NCI-H510A (cell line): Measurements from ENCODE around the gene ARL17A.
"Not testable (repeated sequence)": the region's sequence is repeated elsewhere in the genome, so short reads cannot be mapped to it uniquely, and the experiment has no call there.

Experiments
- DNase-seq: peaks from one replicate; lab custom pipeline; 2025; lab: John Stamatoyannopoulos, UW

Gene ARL17A

DNA sequence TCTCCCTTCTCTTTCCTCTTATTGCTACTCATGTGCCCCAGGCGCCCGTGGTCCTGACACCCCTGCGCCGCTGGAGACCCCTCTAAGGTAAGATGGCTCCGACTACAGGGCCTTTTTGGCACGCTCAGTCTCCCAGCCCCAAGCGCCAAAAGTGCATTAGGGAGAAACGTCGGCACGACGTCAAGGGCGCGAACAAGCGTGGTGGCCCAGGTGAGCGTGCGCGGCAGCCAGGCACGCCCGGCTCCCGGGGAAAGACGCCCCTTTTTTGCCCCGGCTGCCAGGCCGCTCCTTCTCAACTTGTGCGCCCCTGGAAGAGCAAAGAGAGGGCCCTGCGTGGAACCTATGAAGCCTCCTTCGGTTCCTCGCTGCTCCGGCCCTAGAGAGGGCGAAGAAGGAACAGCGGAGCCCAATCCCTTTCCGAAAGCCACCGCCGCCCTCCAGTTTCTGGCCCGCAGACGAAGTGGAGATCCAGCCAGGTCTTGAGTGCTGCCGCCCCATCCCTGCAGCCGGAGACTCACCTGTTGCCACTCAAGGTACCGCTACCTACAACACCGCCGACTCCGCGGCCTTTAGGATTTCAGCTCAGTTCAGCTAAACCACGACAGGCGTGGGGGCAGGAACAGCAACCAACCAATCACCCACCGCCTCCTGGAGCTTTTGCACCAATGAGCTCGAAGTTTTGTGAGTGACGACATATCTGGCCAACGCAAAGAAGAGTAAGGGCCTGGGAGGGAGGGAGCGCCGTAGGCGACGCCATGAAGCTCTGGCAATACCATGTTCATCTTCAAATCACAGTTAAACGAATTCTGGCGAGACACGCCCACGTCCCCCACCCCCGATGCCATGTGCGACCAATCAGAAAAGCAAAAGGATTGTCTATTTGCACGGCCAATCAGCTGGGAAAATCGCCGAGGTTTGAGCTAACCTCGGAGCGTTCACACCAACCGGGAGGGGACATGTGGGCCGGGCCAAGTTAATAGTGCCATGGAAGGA, at the start of gene ARL17A:
TSS of gene ARL17A (minus strand) at position 609 of the 993 bp plus-strand sequence. CDS start 3,369 bp downstream, outside the sequence.
- not testable (repeated sequence) for DNase-seq

GRCh38 chr17:46628753-46629436, 49.4 kb upstream of the ARL17A start:
- DNase-seq = not testable (repeated sequence)

DNA sequence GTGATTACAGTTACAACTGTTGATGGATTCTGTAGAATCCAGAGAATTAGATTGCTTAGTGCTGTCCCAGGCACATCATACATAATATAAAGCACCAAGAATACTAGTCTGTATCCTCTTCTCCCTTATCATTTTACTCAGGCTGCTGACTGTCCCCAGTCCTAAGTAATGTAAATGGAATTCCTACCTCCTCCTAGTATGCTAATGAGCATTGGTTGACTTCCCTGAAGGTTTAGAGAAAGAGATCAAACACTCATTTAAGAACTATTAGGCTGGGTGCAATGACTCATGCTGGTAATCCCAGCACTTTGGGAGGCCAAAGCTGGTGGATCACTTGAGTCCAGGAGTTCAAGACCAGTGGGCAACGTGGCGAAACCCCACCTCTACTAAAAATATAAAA, 48.0 kb upstream of the ARL17A start:
- not testable (repeated sequence) for DNase-seq

DNA sequence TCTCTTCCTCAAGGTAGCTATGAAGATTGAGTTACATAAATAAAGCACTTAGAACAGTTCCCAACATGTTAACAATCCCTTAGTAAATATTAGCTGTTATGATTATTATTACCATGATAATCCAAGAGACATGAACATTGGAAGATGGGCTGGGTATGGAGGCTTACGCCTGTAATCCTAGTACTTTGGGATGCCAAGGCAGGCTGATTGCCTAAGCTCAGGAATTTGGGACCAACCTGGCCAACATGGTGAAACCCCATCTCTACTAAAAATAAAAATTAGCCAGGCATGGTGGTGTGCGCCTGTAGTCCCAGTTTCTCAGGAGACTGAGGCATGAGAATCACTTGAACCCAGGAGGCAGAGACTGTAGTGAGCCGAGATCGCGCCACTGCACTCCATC, 45.2 kb upstream of the ARL17A start:
- DNase-seq = not testable (repeated sequence)

GRCh38 chr17:46623790-46624189, 44.3 kb upstream of the ARL17A start:
- DNase-seq = not testable (repeated sequence)

- not testable (repeated sequence) for DNase-seq
Measured at GRCh38 chr17:46618975-46619374, 39.5 kb upstream of the ARL17A start.

DNA sequence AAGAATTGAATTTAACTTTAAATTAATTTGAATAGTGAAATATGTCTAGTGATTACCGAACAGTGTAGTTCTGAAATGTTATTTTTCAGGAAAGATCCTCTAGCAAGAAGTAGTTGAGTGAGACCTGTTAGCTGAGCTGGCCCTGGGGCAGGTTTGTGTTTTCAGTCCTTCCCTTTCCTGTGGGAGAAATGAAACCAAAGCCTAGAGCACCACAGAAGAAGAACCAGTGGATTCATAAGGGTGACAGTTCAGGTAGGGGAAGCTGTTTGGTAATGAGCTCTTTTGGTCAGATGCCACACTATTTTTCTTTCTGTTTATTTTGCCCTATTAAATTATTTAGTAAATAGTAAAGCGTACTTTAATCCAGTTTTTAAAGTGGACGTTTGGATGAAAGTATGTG, 37.6 kb upstream of the ARL17A start:
- not testable (repeated sequence) for DNase-seq

GRCh38 chr17:46613876-46614275, 34.4 kb upstream of the ARL17A start:
- not testable (repeated sequence) for DNase-seq

GRCh38 chr17:46611304-46611703, 31.8 kb upstream of the ARL17A start:
- DNase-seq = not testable (repeated sequence)

DNA sequence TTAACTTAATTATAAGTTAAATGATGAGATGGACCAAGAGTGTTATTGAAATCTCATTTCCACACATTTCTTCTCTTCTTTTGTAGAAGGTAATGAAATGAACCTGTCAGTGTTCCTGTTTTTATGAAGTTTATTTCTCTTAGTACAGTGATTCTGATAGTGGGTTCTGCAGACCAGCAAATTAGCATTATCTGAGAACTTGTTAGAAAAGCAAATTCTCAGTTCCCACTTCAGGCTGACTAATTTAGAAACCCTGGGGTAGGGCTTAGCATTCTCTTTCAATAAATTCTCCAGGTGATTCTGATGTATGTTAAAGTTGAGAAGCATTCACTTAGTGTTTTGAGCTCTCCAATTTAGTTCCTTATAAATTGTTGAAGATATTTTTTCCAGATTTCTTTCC, 23.6 kb upstream of the ARL17A start:
- DNase-seq = not testable (repeated sequence)

DNA sequence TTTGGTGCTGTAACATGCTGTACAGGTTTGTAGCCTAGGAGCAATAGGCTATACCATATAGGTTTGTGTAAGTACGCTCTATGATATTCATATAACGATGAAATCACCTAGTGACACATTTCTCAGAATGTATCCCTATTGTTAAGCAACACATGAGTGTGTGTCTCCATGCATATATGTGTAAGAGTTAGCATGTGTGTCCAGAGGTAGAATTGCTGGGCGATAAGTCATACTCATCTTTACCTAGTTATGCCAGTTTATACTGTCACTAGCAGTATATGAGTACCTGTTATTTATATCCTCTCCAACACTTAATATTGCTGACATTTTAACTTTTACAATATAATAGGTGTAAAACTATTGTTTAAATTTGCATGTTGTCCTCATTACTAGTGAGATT, 21.3 kb upstream of the ARL17A start:
- DNase-seq = not testable (repeated sequence)

DNA sequence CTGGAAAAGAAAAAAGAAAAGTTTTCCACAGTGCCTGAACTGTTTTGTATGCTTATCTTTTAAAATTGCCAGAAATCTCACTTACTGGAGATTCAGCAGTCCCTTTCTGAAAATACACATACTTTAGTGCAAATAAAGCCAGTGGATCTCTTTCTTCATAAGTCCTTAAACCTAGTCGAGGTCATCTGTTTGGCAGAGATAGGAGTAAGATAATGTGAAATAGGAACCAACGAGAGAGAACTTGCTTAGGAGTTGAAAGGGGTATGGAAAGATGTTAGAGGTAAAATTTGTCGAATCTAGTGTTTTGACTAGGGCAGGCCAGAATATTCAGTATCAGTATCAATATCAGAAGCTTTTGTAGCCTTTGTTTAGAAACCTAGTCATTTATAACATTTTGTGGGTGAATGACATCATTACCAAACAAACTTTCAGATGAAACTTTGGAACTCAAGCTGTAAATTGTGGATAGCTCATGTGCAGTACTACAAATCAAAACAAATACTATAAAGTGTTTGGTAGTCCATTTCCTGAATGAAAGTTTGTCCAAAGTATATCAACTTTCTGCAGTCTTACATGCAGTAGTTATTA, 18.9 kb upstream of the ARL17A start:
- not testable (repeated sequence) for DNase-seq

DNA sequence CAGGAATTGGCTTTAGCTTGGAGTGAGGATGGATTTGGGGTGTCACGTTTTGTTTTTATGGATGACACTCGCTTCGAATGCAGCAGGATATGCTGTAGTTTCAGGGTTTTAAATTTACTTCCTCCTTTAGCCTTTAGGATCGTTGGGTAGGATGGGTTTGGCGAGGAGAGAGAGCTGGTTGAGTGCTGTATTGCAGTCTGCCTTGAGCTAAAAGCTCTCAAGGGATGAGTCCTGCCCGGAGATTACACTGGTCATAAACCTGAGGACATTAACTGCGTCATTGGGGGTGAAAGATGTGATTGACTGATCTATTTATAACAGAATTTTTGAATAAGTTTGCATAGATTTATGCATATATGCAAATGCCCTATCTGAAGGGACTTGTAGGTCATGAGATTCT, 11.8 kb upstream of the ARL17A start:
- DNase-seq = not testable (repeated sequence)

DNA sequence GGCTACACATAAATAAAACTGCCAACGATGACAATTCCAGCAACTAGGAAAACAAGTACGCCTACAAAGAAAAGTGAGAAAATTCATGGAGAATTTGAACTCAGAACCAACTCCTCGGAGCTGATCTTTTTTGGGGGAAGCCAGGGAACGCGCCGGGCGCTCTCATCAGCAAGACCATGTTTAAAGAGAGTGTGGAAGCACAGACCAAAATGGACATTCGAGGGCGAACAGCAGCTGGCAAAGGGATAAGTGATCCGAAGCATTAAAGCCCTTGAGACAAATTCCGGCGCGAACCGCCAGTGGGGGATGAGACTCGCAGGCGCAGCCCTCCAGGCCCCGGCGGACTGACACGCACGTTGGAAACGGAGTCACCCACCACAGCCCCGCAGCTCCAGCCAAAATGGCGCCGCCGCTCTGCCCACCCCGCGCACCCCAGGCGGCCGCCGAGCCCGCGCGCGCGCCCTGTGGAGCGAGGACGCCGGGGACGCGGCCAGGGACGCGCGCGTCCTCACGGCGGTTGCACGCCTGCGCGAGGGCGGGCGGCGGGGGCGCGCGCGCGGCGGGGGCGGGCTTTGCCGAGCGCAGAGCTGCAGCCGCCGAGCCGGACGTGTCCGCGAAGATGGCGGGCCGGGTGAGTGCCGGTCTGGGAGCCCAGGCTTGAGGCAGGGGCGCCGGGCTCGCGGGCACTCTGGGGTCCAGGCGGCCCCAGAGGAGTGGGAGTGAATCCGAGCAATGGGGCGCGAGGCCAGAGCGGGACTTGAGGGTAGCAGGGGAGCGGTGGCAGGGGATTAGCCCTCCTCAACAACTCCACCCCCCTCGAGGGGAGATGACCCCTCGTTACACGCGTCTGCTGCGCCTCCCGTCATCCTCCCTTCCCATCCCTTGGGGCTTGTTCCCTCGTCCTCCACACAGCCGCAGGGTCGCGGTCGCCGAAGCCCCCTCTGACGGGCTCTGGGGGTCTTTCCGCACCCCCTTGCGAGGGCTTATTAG, 11.0 kb upstream of the ARL17A start, which contains the start of gene NSF:
TSS of gene NSF (plus strand) at position 513 of the 990 bp plus-strand sequence. CDS start at position 620, 107 bp downstream.
- not testable (repeated sequence) for DNase-seq

DNA sequence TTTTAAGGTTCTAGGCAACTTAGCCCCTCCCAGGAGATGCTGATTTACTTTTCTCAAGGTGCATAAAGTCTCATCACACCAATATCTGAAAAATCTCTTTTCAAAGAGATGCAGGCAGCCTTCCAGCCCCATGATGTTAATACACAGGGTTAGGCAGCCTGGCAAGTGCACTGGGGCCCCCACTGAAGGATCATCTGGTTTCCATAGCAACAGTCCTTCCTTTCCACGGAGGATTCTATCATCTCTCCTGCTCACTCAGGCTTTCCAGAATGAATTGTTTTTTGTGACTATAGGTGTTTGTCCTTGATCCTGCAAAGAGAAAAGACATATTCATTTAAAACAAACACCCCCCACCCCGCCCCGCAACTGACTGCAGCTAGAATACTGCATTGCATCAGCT, 6.0 kb upstream of the ARL17A start:
- not testable (repeated sequence) for DNase-seq

- DNase-seq = not testable (repeated sequence)
Measured at GRCh38 chr17:46580082-46580481, 591 bp upstream of the ARL17A start.

GRCh38 chr17:46571796-46572195, 7.7 kb downstream of the ARL17A start:
- not testable (repeated sequence) for DNase-seq

DNA sequence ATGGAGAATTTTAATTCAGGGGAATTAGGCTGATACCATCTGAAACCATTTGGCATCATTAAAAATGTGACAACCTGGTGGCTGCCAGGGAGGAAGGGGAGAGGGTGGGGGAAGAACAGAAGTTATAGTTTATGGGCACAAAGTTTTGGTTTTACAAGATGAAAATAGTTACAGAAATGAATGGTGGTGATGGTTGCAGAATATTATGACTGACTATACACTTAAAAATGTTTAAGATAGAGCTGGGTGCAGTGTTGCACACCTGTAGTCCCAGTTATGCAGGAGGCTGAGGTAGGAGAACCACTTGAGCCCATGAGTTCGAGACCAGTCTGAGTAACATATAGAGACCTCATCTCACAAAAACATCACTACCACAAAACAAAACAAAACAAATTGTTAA, 12.5 kb downstream of the ARL17A start:
- not testable (repeated sequence) for DNase-seq

DNA sequence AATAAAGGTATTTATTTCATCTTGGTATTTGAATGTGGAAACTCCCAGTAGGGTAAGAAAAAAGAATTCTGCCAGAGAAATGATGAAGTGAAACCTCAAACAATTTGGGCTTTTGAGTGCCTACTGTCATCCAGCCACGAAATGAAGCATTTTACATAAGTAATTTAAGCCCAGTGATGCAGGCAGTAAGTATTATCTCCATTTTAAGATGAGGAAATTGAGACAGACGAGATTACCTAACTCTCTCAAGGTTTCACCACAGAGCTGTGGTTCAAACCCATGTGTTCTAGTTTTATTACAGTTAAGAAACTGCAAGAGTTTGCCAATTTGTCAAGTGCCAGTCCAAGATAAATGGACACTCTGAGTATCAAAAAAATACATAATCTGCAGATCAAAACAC, 13.2 kb downstream of the ARL17A start:
- DNase-seq = not testable (repeated sequence)

- not testable (repeated sequence) for DNase-seq
Measured at GRCh38 chr17:46560048-46560447, 19.4 kb downstream of the ARL17A start.

DNA sequence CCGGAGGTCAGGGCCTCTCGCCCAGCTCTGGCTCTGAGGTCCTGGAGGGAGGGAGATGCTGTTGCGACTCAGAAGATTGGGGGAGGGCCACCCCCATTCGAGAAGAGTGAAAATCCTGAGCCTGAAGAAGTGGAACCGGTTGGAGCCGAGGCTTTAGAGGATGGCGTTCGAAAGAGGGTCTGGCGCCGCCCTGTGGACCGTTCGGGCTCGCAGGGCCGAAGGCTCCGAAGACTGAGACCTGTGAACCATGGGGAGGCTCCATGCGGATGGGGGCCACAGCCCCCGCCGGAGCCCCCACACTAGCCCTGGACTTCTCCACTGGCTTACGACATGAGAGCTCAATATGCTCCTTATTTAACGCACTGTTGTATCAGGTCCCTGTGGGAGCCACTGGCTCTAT, 20.3 kb downstream of the ARL17A start:
- DNase-seq = not testable (repeated sequence)
